ENCODE data around the gene CNOT3. TPM values are rescaled to one million over a fixed set of nuclear protein-coding genes. Genes with fewer than 3 reads are reported as not detected.

Gene CNOT3
- total RNA-seq, 1 experiment from 2014 or later: 91.2 TPM

- Histone ChIP-seq H3K79me1 (ENCODE audit: insufficient read depth, low read depth, low read length, poor library complexity, severe bottlenecking) (no peaks in the 10 kb centered on the region), H2AFZ (ENCODE audit: low read length) (no peak within 1 kb of the TSS), H3K4me2 (ENCODE audit: insufficient read depth, insufficient read length, low read length) (peak within 1 kb of the TSS; percentile 95), H4K8ac (replicated peaks; ENCODE audit: insufficient read length, low read depth, low read length) (no peak within 1 kb of the TSS), H4K91ac (ENCODE audit: insufficient read length, low read depth, low read length) (no peak within 1 kb of the TSS), H2AK5ac (ENCODE audit: insufficient read length, low read length) (no peak within 1 kb of the TSS), H4K5ac (ENCODE audit: insufficient read length, low read depth, low read length) (no peak within 1 kb of the TSS), H3K18ac (ENCODE audit: insufficient read length, low read depth, low read length) (peak within 1 kb of the TSS; percentile 81), H2BK5ac (ENCODE audit: insufficient read length, low read length) (no peak within 1 kb of the TSS), H2BK120ac (ENCODE audit: low read depth, low read length, poor library complexity, severe bottlenecking) (no peak within 1 kb of the TSS), H3K9ac (ENCODE audit: extremely low read depth, insufficient read length, low read length) (peak within 1 kb of the TSS; percentile 64), H3K4me1 (ENCODE audit: insufficient read depth, low read length) (no peaks in the 10 kb centered on the region), H3K56ac (ENCODE audit: insufficient read length, low read depth, low read length) (no peak within 1 kb of the TSS), H2BK20ac (ENCODE audit: low read depth, low read length, poor library complexity, severe bottlenecking) (no peak within 1 kb of the TSS), H3T11ph (ENCODE audit: low read length) (no peak within 1 kb of the TSS), H3K27me3 (ENCODE audit: insufficient read depth, low read length) (no peaks in the 10 kb centered on the region), H3K27ac (ENCODE audit: insufficient read length, low read depth, low read length) (no peak within 1 kb of the TSS), H3K4ac (ENCODE audit: low read depth, low read length) (no peak within 1 kb of the TSS), H2BK15ac (ENCODE audit: low read depth, low read length) (no peak within 1 kb of the TSS), H3K79me2 (ENCODE audit: insufficient read depth, low read length) (no peaks in the 10 kb centered on the region; the same call in 1 of the 2 replicates), H4K20me1 (ENCODE audit: control insufficient read depth, insufficient read depth, insufficient read length) (no peaks in the 10 kb centered on the region), H3K14ac (ENCODE audit: insufficient read depth, low read length) (peak within 1 kb of the TSS; percentile 87; the same call in 1 of the 2 replicates), H3K23ac (ENCODE audit: insufficient read length, low read depth, low read length) (no peak within 1 kb of the TSS), H3K9me3 (ENCODE audit: control insufficient read depth, low read depth, low read length) (no peaks in the 10 kb centered on the region), H2BK12ac (ENCODE audit: insufficient read length, low read depth, low read length) (no peak within 1 kb of the TSS), H3K23me2 (ENCODE audit: insufficient read length, low read depth, low read length, poor library complexity, severe bottlenecking) (peaks cover 18% of the 10 kb centered on the region)
- Mint-ChIP-seq H3K27me3 (ENCODE audit: low read depth) (peaks cover 29% of the 10 kb centered on the region), H3K27ac (peak within 1 kb of the TSS; percentile 98 to 100 (median 99)), H3K9me3 (peaks cover 0 to 3% of the 10 kb centered on the region in 2 experiments; a peak in 2 of 5 replicates), H3K4me3 (peak within 1 kb of the TSS; percentile 99 to 100), H3K36me3 (ENCODE audit: insufficient read depth in 1 of 3, low read depth in 3 of 3) (peaks cover 16 to 34% (median 30%) of the 10 kb centered on the region in 3 experiments), H3K4me1 (peaks cover 30 to 38% of the 10 kb centered on the region in 2 experiments)
- TF ChIP-seq, protein P1, sequence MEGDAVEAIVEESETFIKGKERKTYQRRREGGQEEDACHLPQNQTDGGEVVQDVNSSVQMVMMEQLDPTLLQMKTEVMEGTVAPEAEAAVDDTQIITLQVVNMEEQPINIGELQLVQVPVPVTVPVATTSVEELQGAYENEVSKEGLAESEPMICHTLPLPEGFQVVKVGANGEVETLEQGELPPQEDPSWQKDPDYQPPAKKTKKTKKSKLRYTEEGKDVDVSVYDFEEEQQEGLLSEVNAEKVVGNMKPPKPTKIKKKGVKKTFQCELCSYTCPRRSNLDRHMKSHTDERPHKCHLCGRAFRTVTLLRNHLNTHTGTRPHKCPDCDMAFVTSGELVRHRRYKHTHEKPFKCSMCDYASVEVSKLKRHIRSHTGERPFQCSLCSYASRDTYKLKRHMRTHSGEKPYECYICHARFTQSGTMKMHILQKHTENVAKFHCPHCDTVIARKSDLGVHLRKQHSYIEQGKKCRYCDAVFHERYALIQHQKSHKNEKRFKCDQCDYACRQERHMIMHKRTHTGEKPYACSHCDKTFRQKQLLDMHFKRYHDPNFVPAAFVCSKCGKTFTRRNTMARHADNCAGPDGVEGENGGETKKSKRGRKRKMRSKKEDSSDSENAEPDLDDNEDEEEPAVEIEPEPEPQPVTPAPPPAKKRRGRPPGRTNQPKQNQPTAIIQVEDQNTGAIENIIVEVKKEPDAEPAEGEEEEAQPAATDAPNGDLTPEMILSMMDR (conservative IDR thresholded peaks at IDR 0.05): peak; percentile 52
- no CpG with 5 or more reads among the region's 72 CpGs for WGBS (ENCODE audit: extremely low coverage, insufficient read length, low lambda C conversion rate)
- DNase-seq: peak; percentile 100
These were observed 22.0 kb downstream of the CNOT3 start, which contains the start of gene LENG1 for GRCh38 chr19:54159352-54160181. Gene LENG1, minus strand, starts transcription at chr19:54159721. Its CDS starts 26 bp downstream, at chr19:54159695.

Measured in H9 (cell line).